Stimulated activated naive CD4-positive, alpha-beta T cell treated with Interleukin-2 at 50 U/mL for 16 hours (primary cell): ENCODE data around the gene NR2F1-AS1.
"Not testable (repeated sequence)": the region's sequence is repeated elsewhere in the genome, so short reads cannot be mapped to it uniquely, and the experiment has no call there.

Source experiments
- DNase-seq: peaks from one replicate; lab custom pipeline; 2025; lab: John Stamatoyannopoulos, UW

Gene NR2F1-AS1

GRCh38 chr5:93576994-93577853 lies 3.8 kb downstream of the NR2F1-AS1 start:
- DNase-seq, result no peak

- DNase-seq, result no peak
These were observed 5.3 kb downstream of the NR2F1-AS1 start for GRCh38 chr5:93575461-93576414.

- DNase-seq, result no peak
These were observed 6.3 kb downstream of the NR2F1-AS1 start for GRCh38 chr5:93574491-93575305.

GRCh38 chr5:93573354-93574351 lies 7.4 kb downstream of the NR2F1-AS1 start:
- no peak for DNase-seq

- DNase-seq, result no peak
These were observed 8.2 kb downstream of the NR2F1-AS1 start for GRCh38 chr5:93572608-93573353.

- no peak for DNase-seq
These were observed 8.9 kb downstream of the NR2F1-AS1 start for GRCh38 chr5:93572101-93572607.

- DNase-seq, result no peak
These were observed 9.7 kb downstream of the NR2F1-AS1 start for GRCh38 chr5:93571114-93571949.

- no peak for DNase-seq
These were observed 10.5 kb downstream of the NR2F1-AS1 start for GRCh38 chr5:93570294-93571113.

GRCh38 chr5:93569300-93570160 lies 11.5 kb downstream of the NR2F1-AS1 start:
- DNase-seq, result no peak

GRCh38 chr5:93567424-93567823 lies 13.6 kb downstream of the NR2F1-AS1 start:
- no peak for DNase-seq

- DNase-seq, result no peak
These were observed 14.9 kb downstream of the NR2F1-AS1 start for GRCh38 chr5:93566091-93566490.

GRCh38 chr5:93557021-93557604 lies 23.9 kb downstream of the NR2F1-AS1 start:
- DNase-seq, result no peak

- DNase-seq, result not testable (repeated sequence)
These were observed 31.4 kb downstream of the NR2F1-AS1 start for GRCh38 chr5:93549594-93549993.

GRCh38 chr5:93545872-93546271 lies 35.1 kb downstream of the NR2F1-AS1 start:
- no peak for DNase-seq

GRCh38 chr5:93532370-93532769 lies 48.6 kb downstream of the NR2F1-AS1 start:
- DNase-seq, result no peak

GRCh38 chr5:93521815-93522214 lies 59.2 kb downstream of the NR2F1-AS1 start:
- DNase-seq, result not testable (repeated sequence)
